Panc1 (cell line): ENCODE measurements around the gene NPAS3. TPM values are rescaled to one million over a fixed set of nuclear protein-coding genes. Genes with fewer than 3 reads are reported as not detected.

Experiments
- ATAC-seq: fragments of 200-7000 bp; cut with Tn5 transposase; 2 replicates; pipeline ENCODE4 v1.9.1; 2020; ENCODE audit warnings: mild to moderate bottlenecking, moderate library complexity
- BruUV-seq: library from RNA; stranded (reverse); fragments of 400-500 nt; replicated peaks from 2 replicates; lab custom pipeline; 2021; lab: Mats Ljungman, UMichigan
- CTCF ChIA-PET: fragments of 300-600 bp; sonication (Branson Sonifier 250); formaldehyde crosslinking; loops from one replicate; lab custom pipeline; 2022; ENCODE audit warnings: antibody characterized with exemption; lab: Charles Lee
- POLR2A ChIA-PET: fragments of 300-600 bp; sonication (Branson Sonifier 250); formaldehyde crosslinking; loops from one replicate; lab custom pipeline; 2022; ENCODE audit warnings: antibody characterized with exemption; lab: Charles Lee
- DNase-seq: peaks from one replicate; pipeline ENCODE4 v3.0.0-alpha.2; 2010; ENCODE audit warnings: low read depth, low spot score
- H3K27ac ChIP-seq: 2 replicates; pipeline ENCODE4 v1.5.1; 2011; ENCODE audit warnings: mild to moderate bottlenecking, low read length, inconsistent platforms
- H3K27me3 ChIP-seq: fragments of 200-500 bp; sonication (Bioruptor generic); 2 replicates; pipeline ENCODE4 v1.6.0; 2014; ENCODE audit warnings: low read length, inconsistent platforms; ENCODE audit not compliant: control insufficient read depth, insufficient read depth
- H3K36me3 ChIP-seq: fragments of 200-500 bp; sonication (Bioruptor generic); 2 replicates; pipeline ENCODE4 v1.5.1; 2014; ENCODE audit warnings: inconsistent platforms, mild to moderate bottlenecking, low read length, moderate library complexity; ENCODE audit not compliant: control insufficient read depth, insufficient read depth
- H3K4me1 ChIP-seq: 2 replicates; pipeline ENCODE4 v1.5.1; 2011; ENCODE audit warnings: inconsistent platforms, mild to moderate bottlenecking, low read length, moderate library complexity; ENCODE audit not compliant: control insufficient read depth, insufficient read depth
- H3K4me3 ChIP-seq, 2 experiments: 2 replicates each; pipeline ENCODE4 v1.5.1; 2011 to 2012; ENCODE audit warnings: low read depth in 2 of 2, low read length in 2 of 2, mild to moderate bottlenecking in 2 of 2, inconsistent platforms in 1 of 2, moderate library complexity in 1 of 2
- H3K9me3 ChIP-seq: fragments of 200-500 bp; sonication (Bioruptor generic); 2 replicates; pipeline ENCODE4 v1.5.1; 2014; ENCODE audit warnings: low read depth, mild to moderate bottlenecking, inconsistent platforms, low read length, moderate library complexity; ENCODE audit not compliant: control insufficient read depth, insufficient read depth
- POLR2AphosphoS5 ChIP-seq: IDR thresholded peaks from 2 replicates; pipeline ENCODE4 v1.6.1; 2012; ENCODE audit warnings: mild to moderate bottlenecking, low read depth, low read length, moderate library complexity
- REST ChIP-seq, 2 experiments: IDR thresholded peaks; 2 replicates each; pipeline ENCODE4 v1.6.1; 2011 to 2012; ENCODE audit warnings: low read depth in 2 of 2, control low read depth in 1 of 2, low read length in 1 of 2, mild to moderate bottlenecking in 1 of 2, moderate library complexity in 1 of 2; ENCODE audit not compliant: insufficient read depth in 1 of 2
- SIN3A ChIP-seq: IDR thresholded peaks from 2 replicates; pipeline ENCODE4 v1.6.1; 2012; ENCODE audit warnings: low read depth, mild to moderate bottlenecking, low read length, moderate library complexity, borderline replicate concordance; ENCODE audit not compliant: insufficient read depth
- TCF7L2 ChIP-seq: IDR thresholded peaks from 2 replicates; pipeline ENCODE4 v1.6.1; 2011; ENCODE audit warnings: mild to moderate bottlenecking, low read depth, low read length, inconsistent platforms
- in situ Hi-C: cut with HindIII; loops from 2 replicates; pipeline ENCODE4 v1.10.0; 2016; ENCODE audit warnings: low sequenced_read_pairs, low pct_unique_long_range_greater_than_20kb
- intact Hi-C: fragments of 100-400 bp; cut with micrococcal nuclease; formaldehyde crosslinking; loops from one replicate; pipeline ENCODE4 v1.10.0; 2022; ENCODE audit not compliant: unreplicated experiment
- total RNA-seq: library from RNA; stranded (reverse); gene quantifications from one replicate; pipeline ENCODE4 v1.2.1, GENCODE V29; 2021; ENCODE audit not compliant: unreplicated experiment
- TF ChIP-seq, protein P1 (sequence below): fragments of 450-650 bp; IDR thresholded peaks from 2 replicates; pipeline ENCODE4 v1.5.1; 2017; ENCODE audit warnings: mild to moderate bottlenecking

Gene NPAS3
- total RNA-seq, 1 experiment from 2014 or later = 0.23 TPM

DNA sequence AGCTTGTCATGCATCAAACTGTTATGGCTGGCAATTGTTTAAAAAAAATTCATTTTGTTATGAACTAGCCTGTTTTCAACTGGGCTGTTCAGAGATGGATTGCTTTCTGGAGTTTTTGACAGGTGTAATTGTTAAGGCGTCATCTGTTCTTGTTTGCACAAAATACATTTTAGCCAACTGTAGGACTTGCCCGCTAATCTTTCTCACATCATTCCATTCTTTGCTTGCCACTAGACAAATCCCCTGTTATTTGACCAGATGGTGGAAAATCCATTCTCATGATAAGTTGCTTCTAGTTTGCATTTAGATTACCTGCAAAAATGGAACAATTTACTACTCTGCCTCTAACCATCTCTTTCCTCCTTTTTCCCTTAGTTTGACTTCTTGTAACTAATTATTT, 114.3 kb downstream of the NPAS3 start:
- ChIA-PET CTCF (no interaction called here), POLR2A (no interaction called here)
- H3K4me3 ChIP-seq = no peak overlapping the region
- no peaks in the 10 kb centered on the region for H3K4me1 ChIP-seq
- no peaks in the 10 kb centered on the region for H3K36me3 ChIP-seq
- TF ChIP-seq TCF7L2 = no peak
- no peak for TF ChIP-seq SIN3A
- no peak for TF ChIP-seq POLR2AphosphoS5
- intact Hi-C loops = no loop called here
- ATAC-seq = no peak
- H3K27me3 ChIP-seq = no peaks in the 10 kb centered on the region
- no TSS peak for BruUV-seq
- H3K27ac ChIP-seq = no peak overlapping the region
- no peak for DNase-seq
- H3K9me3 ChIP-seq = no peaks in the 10 kb centered on the region
- in situ Hi-C loops = no loop called here

DNA sequence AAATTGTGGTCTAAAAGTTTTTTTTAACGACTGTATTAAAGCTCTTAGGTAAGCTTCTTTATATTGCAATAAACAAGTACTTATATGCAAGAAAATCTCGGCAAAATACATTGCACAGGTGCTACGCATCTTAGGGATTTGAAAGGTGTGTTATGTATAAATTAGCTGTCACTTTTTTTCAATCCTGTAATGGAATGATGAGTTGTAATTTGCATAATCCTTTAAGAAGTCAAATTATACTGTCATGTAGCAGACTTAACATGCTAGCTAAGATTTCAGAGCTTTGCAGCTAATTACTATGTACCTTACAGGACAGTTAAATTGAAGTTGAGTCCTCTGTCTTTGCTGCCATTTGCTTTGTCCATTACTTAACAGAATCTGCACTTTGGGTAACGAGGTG, 117.5 kb downstream of the NPAS3 start:
- intact Hi-C loops = no loop called here
- H3K4me3 ChIP-seq = no peak overlapping the region
- TF ChIP-seq TCF7L2 = no peak
- no peak for TF ChIP-seq POLR2AphosphoS5
- no peak for ATAC-seq
- H3K9me3 ChIP-seq = no peaks in the 10 kb centered on the region
- BruUV-seq = no TSS peak
- H3K4me1 ChIP-seq = no peaks in the 10 kb centered on the region
- no peak overlapping the region for H3K27ac ChIP-seq
- in situ Hi-C loops = no loop called here
- ChIA-PET POLR2A (no interaction called here), CTCF (no interaction called here)
- DNase-seq = no peak
- no peaks in the 10 kb centered on the region for H3K27me3 ChIP-seq
- no peaks in the 10 kb centered on the region for H3K36me3 ChIP-seq

DNA sequence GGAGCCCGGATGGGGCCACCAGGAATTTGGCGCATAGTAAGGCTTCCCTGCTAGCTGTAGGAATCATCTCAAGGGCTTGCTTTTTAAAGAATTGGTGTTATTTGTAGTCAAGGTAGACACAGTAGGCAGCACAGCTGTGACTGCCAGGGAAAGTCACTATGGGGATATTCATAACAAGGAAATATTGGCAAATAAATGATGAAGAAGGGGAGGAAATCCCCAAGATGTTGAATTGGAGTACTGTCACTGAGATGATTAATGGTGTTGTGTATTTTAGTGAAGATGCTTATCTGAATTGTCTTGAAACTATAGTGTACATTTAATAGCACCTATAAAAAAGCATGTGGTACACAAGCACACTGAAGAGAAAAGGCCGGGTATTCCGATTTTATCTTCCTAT, 118.9 kb downstream of the NPAS3 start:
- DNase-seq (no peak), ATAC-seq (no peak)
- Histone ChIP-seq H3K4me1 (no peaks in the 10 kb centered on the region), H3K9me3 (no peaks in the 10 kb centered on the region), H3K36me3 (no peaks in the 10 kb centered on the region), H3K27ac (no peak overlapping the region), H3K27me3 (no peaks in the 10 kb centered on the region), H3K4me3 (no peak overlapping the region)
- in situ Hi-C loops (no loop called here), intact Hi-C loops (no loop called here)
- CTCF ChIA-PET = no interaction called here
- POLR2A ChIA-PET = no interaction called here
- TF ChIP-seq, protein P1, sequence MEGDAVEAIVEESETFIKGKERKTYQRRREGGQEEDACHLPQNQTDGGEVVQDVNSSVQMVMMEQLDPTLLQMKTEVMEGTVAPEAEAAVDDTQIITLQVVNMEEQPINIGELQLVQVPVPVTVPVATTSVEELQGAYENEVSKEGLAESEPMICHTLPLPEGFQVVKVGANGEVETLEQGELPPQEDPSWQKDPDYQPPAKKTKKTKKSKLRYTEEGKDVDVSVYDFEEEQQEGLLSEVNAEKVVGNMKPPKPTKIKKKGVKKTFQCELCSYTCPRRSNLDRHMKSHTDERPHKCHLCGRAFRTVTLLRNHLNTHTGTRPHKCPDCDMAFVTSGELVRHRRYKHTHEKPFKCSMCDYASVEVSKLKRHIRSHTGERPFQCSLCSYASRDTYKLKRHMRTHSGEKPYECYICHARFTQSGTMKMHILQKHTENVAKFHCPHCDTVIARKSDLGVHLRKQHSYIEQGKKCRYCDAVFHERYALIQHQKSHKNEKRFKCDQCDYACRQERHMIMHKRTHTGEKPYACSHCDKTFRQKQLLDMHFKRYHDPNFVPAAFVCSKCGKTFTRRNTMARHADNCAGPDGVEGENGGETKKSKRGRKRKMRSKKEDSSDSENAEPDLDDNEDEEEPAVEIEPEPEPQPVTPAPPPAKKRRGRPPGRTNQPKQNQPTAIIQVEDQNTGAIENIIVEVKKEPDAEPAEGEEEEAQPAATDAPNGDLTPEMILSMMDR = no peak
- TF ChIP-seq POLR2AphosphoS5 (no peak), REST (IDR thresholded peaks at IDR 0.05; ENCODE audit: insufficient read depth in 1 of 2, low read depth in 2 of 2, low read length in 1 of 2) (no peak), TCF7L2 (no peak), SIN3A (no peak)
- no TSS peak for BruUV-seq
